WERI-Rb-1 (cell line): Measurements from ENCODE around the gene ZNF618.

Source experiments
- DNase-seq: peaks from one replicate; pipeline ENCODE4 v3.0.0-alpha.2; 2020
- H3K27ac ChIP-seq: fragments of 250-450 bp; sonication (Bioruptor Pico); 2 replicates; pipeline ENCODE4 v1.5.1; 2020; ENCODE audit warnings: mild to moderate bottlenecking, moderate library complexity
- H3K27me3 ChIP-seq: fragments of 250-450 bp; sonication (Bioruptor Pico); 2 replicates; pipeline ENCODE4 v1.5.1; 2021; ENCODE audit warnings: mild to moderate bottlenecking, low read depth, moderate library complexity; ENCODE audit not compliant: insufficient read depth, severe bottlenecking
- H3K36me3 ChIP-seq: fragments of 250-450 bp; sonication (Bioruptor Pico); 2 replicates; pipeline ENCODE4 v1.5.1; 2020; ENCODE audit warnings: mild to moderate bottlenecking, moderate library complexity
- H3K4me3 ChIP-seq: 2 replicates; pipeline ENCODE4 v1.5.1; 2011; ENCODE audit warnings: low read depth, mild to moderate bottlenecking, control low read depth, low read length
- H3K9me3 ChIP-seq: fragments of 250-450 bp; sonication (Bioruptor Pico); 2 replicates; pipeline ENCODE4 v1.5.1; 2021; ENCODE audit warnings: mild to moderate bottlenecking, moderate library complexity; ENCODE audit not compliant: severe bottlenecking
- TF ChIP-seq, protein P1 (sequence below): IDR thresholded peaks from 2 replicates; pipeline ENCODE4 v1.5.1; 2011; ENCODE audit warnings: low read depth, mild to moderate bottlenecking, control low read depth, inconsistent platforms, low read length

ZNF618 gene

DNA sequence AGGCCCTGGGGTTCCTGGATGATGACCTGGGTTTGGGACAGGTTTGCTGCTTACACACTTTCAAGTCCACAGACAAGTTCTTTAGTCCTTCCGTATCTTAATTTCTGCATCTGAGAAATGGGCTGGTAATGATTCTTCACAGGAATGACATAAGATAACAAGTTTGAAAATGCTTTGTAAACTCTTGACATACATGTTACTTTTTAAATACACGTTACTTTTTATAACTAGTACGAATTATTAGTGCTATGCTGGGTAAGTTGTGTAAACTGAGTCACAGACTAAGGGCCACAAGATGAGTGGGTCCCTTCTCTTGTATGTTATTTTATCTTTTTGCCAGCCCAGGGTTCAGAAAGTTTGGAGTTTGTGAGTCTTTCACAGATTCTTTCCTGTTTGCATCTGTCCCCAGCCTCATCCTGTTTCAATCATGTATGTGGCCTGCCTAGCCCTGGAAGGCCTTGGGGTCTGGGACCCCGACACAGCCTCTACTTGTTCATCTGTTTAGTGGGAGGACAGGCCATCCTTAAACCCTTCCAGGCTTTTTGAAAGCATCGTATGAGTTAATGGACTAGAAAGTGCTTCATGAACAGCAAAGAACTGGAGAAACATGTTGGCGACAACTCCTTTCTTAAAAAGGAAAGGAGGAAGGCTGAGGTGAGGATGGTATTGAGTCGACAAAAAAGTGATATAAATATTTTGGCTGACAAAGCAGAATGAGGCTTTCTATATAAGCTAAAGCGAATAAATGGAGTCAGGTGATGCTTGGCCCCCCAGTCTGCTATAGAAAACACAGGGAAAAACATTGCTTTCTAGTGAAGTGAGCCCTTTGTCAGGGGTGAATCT lies 9.3 kb downstream of the ZNF618 start:
- Histone ChIP-seq H3K9me3 (peaks cover 2% of the 10 kb centered on the region), H3K4me3 (no peak overlapping the region), H3K27ac (no peak overlapping the region), H3K27me3 (peaks cover 58% of the 10 kb centered on the region), H3K36me3 (no peaks in the 10 kb centered on the region)
- DNase-seq, result no peak
- TF ChIP-seq, protein P1, sequence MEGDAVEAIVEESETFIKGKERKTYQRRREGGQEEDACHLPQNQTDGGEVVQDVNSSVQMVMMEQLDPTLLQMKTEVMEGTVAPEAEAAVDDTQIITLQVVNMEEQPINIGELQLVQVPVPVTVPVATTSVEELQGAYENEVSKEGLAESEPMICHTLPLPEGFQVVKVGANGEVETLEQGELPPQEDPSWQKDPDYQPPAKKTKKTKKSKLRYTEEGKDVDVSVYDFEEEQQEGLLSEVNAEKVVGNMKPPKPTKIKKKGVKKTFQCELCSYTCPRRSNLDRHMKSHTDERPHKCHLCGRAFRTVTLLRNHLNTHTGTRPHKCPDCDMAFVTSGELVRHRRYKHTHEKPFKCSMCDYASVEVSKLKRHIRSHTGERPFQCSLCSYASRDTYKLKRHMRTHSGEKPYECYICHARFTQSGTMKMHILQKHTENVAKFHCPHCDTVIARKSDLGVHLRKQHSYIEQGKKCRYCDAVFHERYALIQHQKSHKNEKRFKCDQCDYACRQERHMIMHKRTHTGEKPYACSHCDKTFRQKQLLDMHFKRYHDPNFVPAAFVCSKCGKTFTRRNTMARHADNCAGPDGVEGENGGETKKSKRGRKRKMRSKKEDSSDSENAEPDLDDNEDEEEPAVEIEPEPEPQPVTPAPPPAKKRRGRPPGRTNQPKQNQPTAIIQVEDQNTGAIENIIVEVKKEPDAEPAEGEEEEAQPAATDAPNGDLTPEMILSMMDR, result no peak

DNA sequence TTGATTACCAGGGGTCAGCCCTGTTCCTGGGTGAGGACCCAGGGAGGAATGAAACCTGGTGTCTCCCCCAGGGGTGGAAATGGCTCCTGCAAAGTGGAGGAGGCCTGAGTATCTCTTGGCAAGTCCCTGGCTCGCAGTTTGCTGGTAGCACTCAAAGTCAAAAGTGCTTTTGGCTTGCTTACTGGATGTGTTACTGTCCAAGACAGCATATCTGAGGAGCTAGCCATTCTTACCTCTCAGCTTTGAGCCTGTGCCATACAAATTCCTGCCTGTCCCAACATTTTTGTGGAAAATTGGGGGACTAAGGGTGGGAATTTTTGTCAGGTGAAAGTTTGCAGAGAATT lies 9.9 kb downstream of the ZNF618 start:
- H3K36me3 ChIP-seq, result no peaks in the 10 kb centered on the region

DNA sequence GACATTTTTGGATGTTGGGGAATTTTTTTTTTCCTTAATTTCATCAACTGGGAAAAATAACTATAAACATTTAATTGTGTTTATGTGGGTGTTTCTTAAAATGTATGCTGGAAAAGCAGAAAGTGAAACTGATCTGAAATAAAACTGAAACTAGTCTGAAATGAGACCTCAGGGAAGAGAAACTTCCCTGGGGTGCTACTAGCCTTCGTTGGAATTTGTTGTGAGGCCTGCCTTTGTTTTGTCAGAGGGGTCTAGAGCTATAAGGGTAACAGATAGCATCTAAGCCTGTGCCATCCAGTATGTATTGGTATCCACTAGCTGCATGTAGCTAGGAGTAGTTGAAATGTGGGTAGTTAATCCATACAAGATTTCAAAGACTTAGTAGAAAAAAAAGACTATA lies 10.4 kb downstream of the ZNF618 start:
- Histone ChIP-seq H3K9me3 (peaks cover 6% of the 10 kb centered on the region), H3K4me3 (no peak overlapping the region), H3K27ac (no peak overlapping the region), H3K36me3 (no peaks in the 10 kb centered on the region), H3K27me3 (peaks cover 55% of the 10 kb centered on the region)
- no peak for DNase-seq
- TF ChIP-seq, protein P1, result no peak

More for the DNA sequence above, 9.9 kb downstream of the ZNF618 start:
- Histone ChIP-seq H3K27ac (no peak overlapping the region), H3K4me3 (no peak overlapping the region), H3K9me3 (peaks cover 6% of the 10 kb centered on the region), H3K27me3 (peaks cover 57% of the 10 kb centered on the region)
- no peak for DNase-seq
- TF ChIP-seq, protein P1, result no peak

DNA sequence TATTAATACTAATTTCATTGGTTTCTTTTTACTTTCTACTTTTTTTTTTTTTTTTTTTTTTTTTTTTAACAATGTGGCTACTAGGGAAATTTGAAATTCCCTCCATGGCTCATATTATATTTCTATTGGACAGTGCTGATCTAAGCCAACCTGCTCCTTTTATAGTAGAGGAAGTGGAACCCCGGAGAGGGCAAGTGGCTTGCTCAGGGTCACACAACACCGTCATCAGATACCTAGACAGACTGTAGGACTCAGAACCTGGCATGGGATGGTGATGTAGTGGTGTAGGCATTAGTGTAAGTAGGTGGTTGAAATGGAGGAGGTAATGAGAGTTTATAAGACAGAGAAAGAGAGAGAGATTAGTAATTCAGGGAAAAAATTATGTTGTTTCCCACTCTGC lies 10.8 kb downstream of the ZNF618 start:
- Histone ChIP-seq H3K27ac (no peak overlapping the region), H3K27me3 (peaks cover 52% of the 10 kb centered on the region), H3K9me3 (peaks cover 6% of the 10 kb centered on the region), H3K4me3 (no peak overlapping the region), H3K36me3 (no peaks in the 10 kb centered on the region)
- TF ChIP-seq, protein P1, result no peak
- no peak for DNase-seq

DNA sequence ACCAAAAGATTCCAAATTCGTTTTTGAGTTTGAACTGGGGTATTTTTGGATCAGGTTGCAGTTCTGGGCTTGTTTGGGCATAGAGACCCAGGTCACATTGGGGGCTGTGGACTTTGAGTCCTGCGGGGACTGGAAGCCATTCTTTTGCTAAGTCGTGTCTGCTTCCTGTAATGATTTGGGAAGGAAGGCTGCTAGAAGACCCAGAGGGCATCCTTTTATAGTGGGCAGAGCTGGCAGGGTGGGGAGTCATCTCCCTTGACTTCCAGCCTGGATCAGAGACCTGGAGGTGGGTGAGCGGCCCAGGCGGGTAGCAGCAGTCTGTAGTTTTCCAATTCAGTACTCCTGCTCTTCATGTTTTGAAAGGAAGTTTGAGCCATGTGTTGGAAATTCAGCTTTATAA lies 11.3 kb downstream of the ZNF618 start:
- DNase-seq, result no peak
- Histone ChIP-seq H3K9me3 (peaks cover 6% of the 10 kb centered on the region), H3K27me3 (peaks cover 47% of the 10 kb centered on the region), H3K27ac (no peak overlapping the region), H3K4me3 (no peak overlapping the region), H3K36me3 (no peaks in the 10 kb centered on the region)
- TF ChIP-seq, protein P1, result no peak

DNA sequence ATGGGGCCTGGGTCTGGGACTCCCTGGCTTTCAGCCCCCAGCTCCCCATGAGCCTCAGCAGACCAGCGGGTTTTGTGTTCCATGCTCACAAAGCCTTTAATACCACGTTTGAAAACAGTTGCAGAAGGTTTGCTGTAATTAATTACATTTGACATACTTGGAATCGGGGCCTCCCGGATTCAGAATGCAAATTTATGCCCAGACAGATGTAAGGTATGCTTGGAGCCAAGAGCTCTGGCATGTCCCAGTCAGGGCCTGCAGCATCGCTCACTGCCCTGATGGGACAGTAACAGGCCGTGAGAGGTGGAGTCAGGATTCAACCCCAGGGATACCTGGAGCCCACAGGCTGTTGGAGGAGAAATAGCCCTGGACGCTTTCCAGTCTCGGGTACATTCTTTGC lies 12.2 kb downstream of the ZNF618 start:
- no peak overlapping the region for H3K4me3 ChIP-seq
- peaks cover 38% of the 10 kb centered on the region for H3K27me3 ChIP-seq
- H3K27ac ChIP-seq, result no peak overlapping the region
- H3K36me3 ChIP-seq, result no peaks in the 10 kb centered on the region
- DNase-seq, result no peak
- TF ChIP-seq, protein P1, result no peak
- peaks cover 6% of the 10 kb centered on the region for H3K9me3 ChIP-seq
